Endothelial cell of umbilical vein (primary cell): ENCODE measurements around the gene STUM. TPM values are rescaled to one million over a fixed set of nuclear protein-coding genes. Genes with fewer than 3 reads are reported as not detected.

Source experiments
- BruUV-seq: library from RNA; stranded (reverse); fragments of 400-500 nt; replicated peaks from 2 replicates; lab custom pipeline; 2021; lab: Mats Ljungman, UMichigan
- CTCF ChIA-PET: fragments of 300-600, 350-600 bp; sonication (Branson Sonifier 250); formaldehyde crosslinking; loops from one replicate; lab custom pipeline; 2021; ENCODE audit warnings: antibody characterized with exemption, inconsistent platforms; lab: Charles Lee
- POLR2A ChIA-PET: fragments of 300-600, 350-600 bp; sonication (Branson Sonifier 250); formaldehyde crosslinking; loops from one replicate; lab custom pipeline; 2021; ENCODE audit warnings: antibody characterized with exemption, inconsistent platforms; lab: Charles Lee
- DNase-seq: peaks from one replicate; pipeline ENCODE4 v3.0.0-alpha.2; 2011; ENCODE audit warnings: low read depth, low spot score
- FAIRE-seq: peaks from 2 replicates; lab custom pipeline; 2011; peaks lifted over from hg19 to GRCh38; lab: Jason Lieb, UNC
- H2AFZ ChIP-seq: 2 replicates; pipeline ENCODE4 v1.6.0; 2012; ENCODE audit warnings: low read depth, low read length, control low read depth, inconsistent platforms
- H3K27ac ChIP-seq: 2 replicates; pipeline ENCODE4 v1.5.1; 2011; ENCODE audit warnings: low read depth, mild to moderate bottlenecking, control low read depth, low read length, moderate library complexity; ENCODE audit not compliant: insufficient read depth
- H3K27me3 ChIP-seq, 2 experiments: 2 replicates each; pipeline versions ENCODE4 v1.6.0 to v1.6.1; 2011; ENCODE audit warnings: low read length in 2 of 2, mixed read lengths in 1 of 2; ENCODE audit not compliant: control insufficient read depth in 2 of 2, insufficient read depth in 2 of 2
- H3K36me3 ChIP-seq, 2 experiments: 2 replicates in 1 of 2; 3 replicates in 1 of 2; pipeline ENCODE4 v1.5.1; 2011; ENCODE audit warnings: low read length in 2 of 2, mild to moderate bottlenecking in 1 of 2, moderate library complexity in 1 of 2; ENCODE audit not compliant: control insufficient read depth in 2 of 2, insufficient read depth in 2 of 2; ENCODE audit errors: extremely low read depth in 1 of 2
- H3K4me1 ChIP-seq: 3 replicates; pipeline ENCODE4 v1.5.1; 2011; ENCODE audit warnings: mild to moderate bottlenecking, low read length; ENCODE audit not compliant: control insufficient read depth, insufficient read depth; ENCODE audit errors: extremely low read depth
- H3K4me2 ChIP-seq: 2 replicates; pipeline ENCODE4 v1.6.1; 2011; ENCODE audit warnings: low read length, control low read depth, mixed read lengths; ENCODE audit not compliant: insufficient read depth
- H3K4me3 ChIP-seq, 3 experiments: fragments of 200-600 bp in 1 of 3; sonication (generic), shearing (Covaris generic) in 1 of 3; replicated peaks in 1 of 3; 2 replicates each; pipeline ENCODE4 v1.5.1; 2011 to 2016; ENCODE audit warnings: control low read depth in 3 of 3, low read length in 3 of 3, mild to moderate bottlenecking in 2 of 3, inconsistent platforms in 1 of 3, low read depth in 1 of 3, moderate library complexity in 1 of 3; ENCODE audit not compliant: insufficient read depth in 1 of 3
- H3K79me2 ChIP-seq: 2 replicates; pipeline ENCODE4 v1.6.0; 2012; ENCODE audit warnings: low read length, inconsistent platforms; ENCODE audit not compliant: control insufficient read depth, insufficient read depth
- H3K9ac ChIP-seq: replicated peaks from 2 replicates; pipeline ENCODE3; 2011; ENCODE audit warnings: low read length, control low read depth; ENCODE audit not compliant: insufficient read depth; ENCODE audit errors: extremely low read depth
- H3K9me1 ChIP-seq: replicated peaks from 3 replicates; pipeline ENCODE4 v1.6.0; 2011; ENCODE audit warnings: mild to moderate bottlenecking, low read length; ENCODE audit not compliant: control insufficient read depth, insufficient read depth; ENCODE audit errors: extremely low read depth
- H3K9me3 ChIP-seq: replicated peaks from 2 replicates; pipeline ENCODE4 v1.5.1; 2012; ENCODE audit warnings: low read length, inconsistent platforms; ENCODE audit not compliant: control insufficient read depth, insufficient read depth
- H4K20me1 ChIP-seq: replicated peaks from 2 replicates; pipeline ENCODE3; 2011; ENCODE audit warnings: mild to moderate bottlenecking, low read length; ENCODE audit not compliant: control insufficient read depth, insufficient read depth; ENCODE audit errors: extremely low read depth
- CTCF ChIP-seq, 2 donors: IDR thresholded peaks; 1 replicate in 1 of 2; 2 replicates in 1 of 2; pipeline ENCODE4 v1.5.1; 2011; ENCODE audit warnings: low read length in 2 of 2, mild to moderate bottlenecking in 2 of 2, moderate library complexity in 2 of 2, control low read depth in 1 of 2, inconsistent platforms in 1 of 2, low read depth in 1 of 2; ENCODE audit not compliant: insufficient read depth in 1 of 2; ENCODE audit errors: extremely low read depth in 1 of 2
- EZH2 ChIP-seq: IDR thresholded peaks from 2 replicates; pipeline ENCODE4 v1.6.1; 2012; ENCODE audit warnings: borderline replicate concordance, low read depth, mild to moderate bottlenecking, moderate library complexity, low read length, inconsistent platforms; ENCODE audit not compliant: severe bottlenecking
- FOS ChIP-seq: IDR thresholded peaks from 2 replicates; pipeline ENCODE4 v1.6.1; 2011; ENCODE audit warnings: mild to moderate bottlenecking, low read length, moderate library complexity, borderline replicate concordance; ENCODE audit not compliant: insufficient read depth
- GATA2 ChIP-seq: IDR thresholded peaks from 2 replicates; pipeline ENCODE4 v1.7.0; 2011; ENCODE audit warnings: low read depth, mild to moderate bottlenecking, moderate library complexity, mixed read lengths, low read length; ENCODE audit not compliant: insufficient read length, insufficient read depth
- JUN ChIP-seq: IDR thresholded peaks from 2 replicates; pipeline ENCODE4 v1.6.1; 2011; ENCODE audit warnings: borderline replicate concordance, low read depth; ENCODE audit not compliant: insufficient read length, insufficient read depth
- MAX ChIP-seq: IDR thresholded peaks from 2 replicates; pipeline ENCODE4 v1.6.1; 2011; ENCODE audit not compliant: insufficient read depth, insufficient read length
- MYC ChIP-seq: IDR thresholded peaks from one replicate; pipeline ENCODE4 v1.6.1; 2011; ENCODE audit warnings: mild to moderate bottlenecking, low read depth, low read length
- POLR2A ChIP-seq: IDR thresholded peaks from 2 replicates; pipeline ENCODE4 v1.6.1; 2012; ENCODE audit warnings: low read depth, mild to moderate bottlenecking, control low read depth, low read length
- POLR2AphosphoS5 ChIP-seq: IDR thresholded peaks from 2 replicates; pipeline ENCODE4 v1.6.1; 2012; ENCODE audit warnings: low read depth, mild to moderate bottlenecking, control low read depth, low read length, moderate library complexity; ENCODE audit not compliant: insufficient read depth
- dilution Hi-C: fragments of 300-500 bp; cut with MboI; formaldehyde crosslinking; loops from one replicate; pipeline ENCODE4 v1.15.0; 2019; ENCODE audit warnings: low sequenced_read_pairs; ENCODE audit not compliant: extremely low pct_ligation_motif_present
- intact Hi-C: fragments of 100-400 bp; cut with micrococcal nuclease; formaldehyde crosslinking; loops from one replicate; pipeline ENCODE4 v1.10.0; 2022
- polyA plus RNA-seq, 4 experiments: library from polyadenylated mRNA; depleted of rRNA in 3 of 4; stranded (reverse) in 3 of 4; unstranded in 1 of 4; fragments of >200 nt; gene quantifications; 2 replicates each; pipeline versions ENCODE4 v1.2.1 to v1.2.3, GENCODE V29; 2011 to 2012; ENCODE audit warnings: missing spikeins in 1 of 4
- total RNA-seq: library from RNA; stranded (reverse); gene quantifications from 2 replicates; pipeline ENCODE4 v1.2.3, GENCODE V29; 2021

STUM gene
- total and polyA plus RNA-seq, 2 donors (not counting 3 experiments of a cell fraction or from before 2014, with no cell fraction given), result not detected

GRCh38 chr1:226628612-226629155, 80.1 kb downstream of the STUM start:
- Histone ChIP-seq H2AFZ (no peak overlapping the region), H3K4me2 (no peak overlapping the region), H3K27ac (no peak overlapping the region), H3K79me2 (no peaks in the 10 kb centered on the region), H3K36me3 (no peaks in the 10 kb centered on the region), H3K4me3 (no peak overlapping the region), H3K9me1 (no peaks in the 10 kb centered on the region), H3K9ac (no peak overlapping the region), H3K4me1 (no peaks in the 10 kb centered on the region), H4K20me1 (no peaks in the 10 kb centered on the region), H3K9me3 (no peaks in the 10 kb centered on the region), H3K27me3 (no peaks in the 10 kb centered on the region)
- ChIA-PET CTCF (no interaction called here), POLR2A (no interaction called here)
- FAIRE-seq (no peak), DNase-seq (no peak)
- BruUV-seq, result no TSS peak
- dilution Hi-C loops, result no loop called here
- no peak for TF ChIP-seq POLR2A
- TF ChIP-seq FOS, result no peak
- TF ChIP-seq EZH2, result no peak
- no peak for TF ChIP-seq POLR2AphosphoS5
- TF ChIP-seq CTCF (IDR thresholded peaks at IDR 0.05; ENCODE audit: extremely low read depth in 1 of 2, insufficient read depth in 1 of 2, low read depth in 1 of 2, low read length in 2 of 2), result no peak
- no peak for TF ChIP-seq MAX
- no peak for TF ChIP-seq JUN
- no peak for TF ChIP-seq MYC
- TF ChIP-seq GATA2, result no peak
- intact Hi-C loops, result no loop called here
